ENCODE data around the gene VAV3.

The VAV3 gene

GRCh38 chr1:107976431-107976830, 11.5 kb upstream of the VAV3 start:
- no peaks in the 10 kb centered on the region for H3K27me3 ChIP-seq (ENCODE audit: control insufficient read depth in 3 of 3, insufficient read depth in 3 of 3, low read depth in 1 of 3, low read length in 3 of 3)
- H2BK5ac ChIP-seq (ENCODE audit: low read length) = no peak overlapping the region
- H3K79me1 ChIP-seq (ENCODE audit: low read depth, low read length) = no peaks in the 10 kb centered on the region
- no peak overlapping the region for H4K8ac ChIP-seq (ENCODE audit: low read depth, low read length)
- no peak overlapping the region for H2BK15ac ChIP-seq (ENCODE audit: low read length)
- no peak overlapping the region for H2AK5ac ChIP-seq (ENCODE audit: low read depth, low read length)
- H4K91ac ChIP-seq (ENCODE audit: low read depth, low read length, poor library complexity) = no peak overlapping the region
- H2AFZ ChIP-seq (ENCODE audit: low read length) = no peak overlapping the region
- no peak overlapping the region for H3K14ac ChIP-seq (ENCODE audit: low read length)
- no peak overlapping the region for H3K4me3 ChIP-seq (ENCODE audit: low read length in 2 of 2)
- no peaks in the 10 kb centered on the region for H3K36me3 ChIP-seq (replicated peaks in 1 of 2; ENCODE audit: control insufficient read depth in 2 of 2, insufficient read depth in 2 of 2, low read length in 2 of 2)
- H3K23ac ChIP-seq (ENCODE audit: low read depth, low read length, poor library complexity) = no peak overlapping the region
- H3K27ac ChIP-seq (replicated peaks; ENCODE audit: low read length) = no peak overlapping the region
- no peak overlapping the region for H2BK120ac ChIP-seq (ENCODE audit: low read depth, low read length)
- WGBS, 2 donors (ENCODE audit: extremely low coverage in 2 of 2, insufficient read length in 2 of 2, insufficient replicate concordance in 1 of 2) = no CpG with 5 or more reads among the region's 3 CpGs
- no peak overlapping the region for H3K4me2 ChIP-seq (ENCODE audit: insufficient read depth, low read length, poor library complexity, severe bottlenecking)
- H3K18ac ChIP-seq (ENCODE audit: low read length) = no peak overlapping the region
- no peak overlapping the region for H3K4ac ChIP-seq (ENCODE audit: low read length)
- no peak for DNase-seq (ENCODE audit: low spot score)
- H3K9ac ChIP-seq (ENCODE audit: low read depth, low read length, poor library complexity) = no peak overlapping the region
- no peaks in the 10 kb centered on the region for H3K9me3 ChIP-seq (replicated peaks in 1 of 2; ENCODE audit: control insufficient read depth in 2 of 2, insufficient read depth in 1 of 2, low read depth in 1 of 2, low read length in 2 of 2)
- H3K4me1 ChIP-seq (ENCODE audit: control insufficient read depth in 2 of 2, insufficient read depth in 1 of 2, low read depth in 1 of 2, low read length in 2 of 2) = peaks cover 2% of the 10 kb centered on the region in 2 donors
- no peak overlapping the region for H2BK12ac ChIP-seq (ENCODE audit: low read length)

DNA sequence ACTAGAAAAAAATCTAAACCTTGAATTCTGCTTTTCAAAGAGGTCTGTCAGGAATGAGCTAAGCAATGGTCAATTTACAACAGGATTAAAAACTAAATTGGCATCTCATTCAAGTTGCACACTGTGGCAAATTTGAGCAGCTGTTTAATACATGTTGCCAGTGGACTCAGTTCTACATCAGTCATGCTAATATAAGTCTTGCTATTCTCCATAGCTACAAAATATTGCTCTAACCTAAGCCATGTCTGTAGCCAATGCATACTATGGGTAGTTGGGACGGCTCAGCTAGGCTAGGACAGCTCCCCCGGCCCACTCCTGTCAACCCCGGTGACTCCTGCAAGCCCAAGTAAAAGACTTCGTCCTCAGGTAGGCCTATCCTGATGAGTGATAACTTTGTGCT, 10.9 kb upstream of the VAV3 start:
- Histone ChIP-seq H3K36me3 (replicated peaks in 1 of 2; ENCODE audit: control insufficient read depth in 2 of 2, insufficient read depth in 2 of 2, low read length in 2 of 2) (no peaks in the 10 kb centered on the region), H3K79me1 (ENCODE audit: low read depth, low read length) (no peaks in the 10 kb centered on the region), H2BK5ac (ENCODE audit: low read length) (no peak overlapping the region), H4K91ac (ENCODE audit: low read depth, low read length, poor library complexity) (no peak overlapping the region), H3K4ac (ENCODE audit: low read length) (no peak overlapping the region), H2AK5ac (ENCODE audit: low read depth, low read length) (no peak overlapping the region), H3K4me1 (ENCODE audit: control insufficient read depth in 2 of 2, insufficient read depth in 1 of 2, low read depth in 1 of 2, low read length in 2 of 2) (peaks cover 2% of the 10 kb centered on the region in 2 donors), H3K4me3 (ENCODE audit: low read length in 2 of 2) (no peak overlapping the region), H3K9me3 (replicated peaks in 1 of 2; ENCODE audit: control insufficient read depth in 2 of 2, insufficient read depth in 1 of 2, low read depth in 1 of 2, low read length in 2 of 2) (no peaks in the 10 kb centered on the region), H2BK15ac (ENCODE audit: low read length) (no peak overlapping the region), H2BK120ac (ENCODE audit: low read depth, low read length) (no peak overlapping the region), H3K23ac (ENCODE audit: low read depth, low read length, poor library complexity) (no peak overlapping the region), H3K14ac (ENCODE audit: low read length) (no peak overlapping the region), H3K27me3 (ENCODE audit: control insufficient read depth in 3 of 3, insufficient read depth in 3 of 3, low read depth in 1 of 3, low read length in 3 of 3) (no peaks in the 10 kb centered on the region), H2AFZ (ENCODE audit: low read length) (no peak overlapping the region), H3K4me2 (ENCODE audit: insufficient read depth, low read length, poor library complexity, severe bottlenecking) (no peak overlapping the region), H3K18ac (ENCODE audit: low read length) (no peak overlapping the region), H2BK12ac (ENCODE audit: low read length) (no peak overlapping the region), H3K27ac (replicated peaks; ENCODE audit: low read length) (no peak overlapping the region), H3K9ac (ENCODE audit: low read depth, low read length, poor library complexity) (no peak overlapping the region), H4K8ac (ENCODE audit: low read depth, low read length) (no peak overlapping the region)
- WGBS, 2 donors (ENCODE audit: extremely low coverage in 2 of 2, insufficient read length in 2 of 2, insufficient replicate concordance in 1 of 2) = no CpG with 5 or more reads among the region's 4 CpGs
- DNase-seq (ENCODE audit: low spot score) = no peak

GRCh38 chr1:107974090-107974489, 9.1 kb upstream of the VAV3 start:
- Histone ChIP-seq H2BK15ac (ENCODE audit: low read length) (no peak overlapping the region), H3K9me3 (replicated peaks in 1 of 2; ENCODE audit: control insufficient read depth in 2 of 2, insufficient read depth in 1 of 2, low read depth in 1 of 2, low read length in 2 of 2) (no peaks in the 10 kb centered on the region), H3K79me1 (ENCODE audit: low read depth, low read length) (no peaks in the 10 kb centered on the region), H3K27ac (replicated peaks; ENCODE audit: low read length) (no peak overlapping the region), H3K4me1 (ENCODE audit: control insufficient read depth in 2 of 2, insufficient read depth in 1 of 2, low read depth in 1 of 2, low read length in 2 of 2) (no peaks in the 10 kb centered on the region), H3K36me3 (replicated peaks in 1 of 2; ENCODE audit: control insufficient read depth in 2 of 2, insufficient read depth in 2 of 2, low read length in 2 of 2) (no peaks in the 10 kb centered on the region), H3K4me3 (ENCODE audit: low read length in 2 of 2) (no peak overlapping the region), H2AFZ (ENCODE audit: low read length) (no peak overlapping the region), H3K18ac (ENCODE audit: low read length) (no peak overlapping the region), H3K9ac (ENCODE audit: low read depth, low read length, poor library complexity) (no peak overlapping the region), H3K14ac (ENCODE audit: low read length) (no peak overlapping the region), H4K91ac (ENCODE audit: low read depth, low read length, poor library complexity) (no peak overlapping the region), H3K23ac (ENCODE audit: low read depth, low read length, poor library complexity) (no peak overlapping the region), H2BK120ac (ENCODE audit: low read depth, low read length) (no peak overlapping the region), H4K8ac (ENCODE audit: low read depth, low read length) (no peak overlapping the region), H2BK5ac (ENCODE audit: low read length) (no peak overlapping the region), H3K4me2 (ENCODE audit: insufficient read depth, low read length, poor library complexity, severe bottlenecking) (no peak overlapping the region), H3K4ac (ENCODE audit: low read length) (no peak overlapping the region), H2AK5ac (ENCODE audit: low read depth, low read length) (no peak overlapping the region), H2BK12ac (ENCODE audit: low read length) (no peak overlapping the region), H3K27me3 (ENCODE audit: control insufficient read depth in 3 of 3, insufficient read depth in 3 of 3, low read depth in 1 of 3, low read length in 3 of 3) (no peaks in the 10 kb centered on the region)
- DNase-seq (ENCODE audit: low spot score) = no peak
- WGBS, 2 donors (ENCODE audit: extremely low coverage in 2 of 2, insufficient read length in 2 of 2, insufficient replicate concordance in 1 of 2) = no CpG with 5 or more reads among the region's 2 CpGs

- Histone ChIP-seq H3K4me1 (ENCODE audit: control insufficient read depth in 2 of 2, insufficient read depth in 1 of 2, low read depth in 1 of 2, low read length in 2 of 2) (no peaks in the 10 kb centered on the region), H4K8ac (ENCODE audit: low read depth, low read length) (no peak overlapping the region), H3K27ac (replicated peaks; ENCODE audit: low read length) (no peak overlapping the region), H3K4ac (ENCODE audit: low read length) (no peak overlapping the region), H3K4me3 (ENCODE audit: low read length in 2 of 2) (no peak overlapping the region), H3K23ac (ENCODE audit: low read depth, low read length, poor library complexity) (no peak overlapping the region), H2BK5ac (ENCODE audit: low read length) (no peak overlapping the region), H3K9me3 (replicated peaks in 1 of 2; ENCODE audit: control insufficient read depth in 2 of 2, insufficient read depth in 1 of 2, low read depth in 1 of 2, low read length in 2 of 2) (no peaks in the 10 kb centered on the region), H3K79me1 (ENCODE audit: low read depth, low read length) (no peaks in the 10 kb centered on the region), H3K14ac (ENCODE audit: low read length) (no peak overlapping the region), H2BK12ac (ENCODE audit: low read length) (no peak overlapping the region), H3K36me3 (replicated peaks in 1 of 2; ENCODE audit: control insufficient read depth in 2 of 2, insufficient read depth in 2 of 2, low read length in 2 of 2) (no peaks in the 10 kb centered on the region), H3K18ac (ENCODE audit: low read length) (no peak overlapping the region), H2AFZ (ENCODE audit: low read length) (no peak overlapping the region), H3K4me2 (ENCODE audit: insufficient read depth, low read length, poor library complexity, severe bottlenecking) (no peak overlapping the region), H3K27me3 (ENCODE audit: control insufficient read depth in 3 of 3, insufficient read depth in 3 of 3, low read depth in 1 of 3, low read length in 3 of 3) (no peaks in the 10 kb centered on the region), H4K91ac (ENCODE audit: low read depth, low read length, poor library complexity) (no peak overlapping the region), H2BK15ac (ENCODE audit: low read length) (no peak overlapping the region), H2AK5ac (ENCODE audit: low read depth, low read length) (no peak overlapping the region), H2BK120ac (ENCODE audit: low read depth, low read length) (no peak overlapping the region), H3K9ac (ENCODE audit: low read depth, low read length, poor library complexity) (no peak overlapping the region)
- DNase-seq (ENCODE audit: low spot score) = no peak
- no CpG with 5 or more reads among the region's 3 CpGs for WGBS, 2 donors (ENCODE audit: extremely low coverage in 2 of 2, insufficient read length in 2 of 2, insufficient replicate concordance in 1 of 2)
Measured at GRCh38 chr1:107972391-107973180, 7.6 kb upstream of the VAV3 start.
